ENCODE results near the gene THBS1. TPM values are rescaled to one million over a fixed set of nuclear protein-coding genes. Genes with fewer than 3 reads are reported as not detected.

Gene THBS1
- total RNA-seq, 2 donors from 2014 or later, result 13.9 to 16.5 TPM

DNA sequence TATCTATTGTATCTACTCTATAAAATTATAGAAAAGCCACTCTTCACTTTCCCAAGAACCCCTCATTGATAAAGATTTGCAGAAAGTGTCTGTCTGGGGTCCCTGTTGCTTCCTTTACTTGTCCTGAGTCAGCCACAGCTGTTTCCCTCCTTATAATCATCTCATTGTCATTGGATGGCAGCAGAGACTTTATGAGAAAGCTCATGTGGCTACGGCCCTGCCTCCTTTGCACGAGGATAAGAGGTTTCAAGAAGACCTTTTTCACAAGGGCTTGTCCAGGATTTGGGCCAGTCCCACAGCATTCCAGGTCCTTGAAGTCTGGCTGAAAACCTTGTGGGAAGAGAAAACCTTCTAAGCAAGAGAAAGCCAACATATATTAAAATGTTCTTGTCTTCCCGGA, 41.9 kb upstream of the THBS1 start:
- Histone ChIP-seq H3K27me3 (ENCODE audit: control insufficient read depth, insufficient read depth, low read length, poor library complexity, severe bottlenecking) (no peaks in the 10 kb centered on the region), H3K27ac (ENCODE audit: low read depth, low read length) (no peak overlapping the region), H3K4me1 (ENCODE audit: control insufficient read depth, insufficient read depth, low read length) (no peaks in the 10 kb centered on the region), H3K4me3 (ENCODE audit: low read length) (no peak overlapping the region), H3K36me3 (ENCODE audit: control insufficient read depth, insufficient read depth, low read length) (no peaks in the 10 kb centered on the region), H3K9ac (ENCODE audit: extremely low read depth, low read length, poor library complexity, severe bottlenecking) (no peak overlapping the region), H3K9me3 (ENCODE audit: control insufficient read depth, low read length) (no peaks in the 10 kb centered on the region)
- Mint-ChIP-seq H3K36me3 (ENCODE audit: low read depth) (no peaks in the 10 kb centered on the region), H3K27me3 (ENCODE audit: insufficient read depth) (no peaks in the 10 kb centered on the region), H3K9me3 (no peaks in the 10 kb centered on the region), H3K4me3 (no peak overlapping the region), H3K4me1 (peaks cover 6% of the 10 kb centered on the region), H3K27ac (no peak overlapping the region)
- WGBS, 2 experiments (ENCODE audit: insufficient coverage in 1 of 2, insufficient read length in 1 of 2), result 92 to 100% methylated on average over 2 to 3 of the region's 3 CpGs
- TF ChIP-seq, protein P1, sequence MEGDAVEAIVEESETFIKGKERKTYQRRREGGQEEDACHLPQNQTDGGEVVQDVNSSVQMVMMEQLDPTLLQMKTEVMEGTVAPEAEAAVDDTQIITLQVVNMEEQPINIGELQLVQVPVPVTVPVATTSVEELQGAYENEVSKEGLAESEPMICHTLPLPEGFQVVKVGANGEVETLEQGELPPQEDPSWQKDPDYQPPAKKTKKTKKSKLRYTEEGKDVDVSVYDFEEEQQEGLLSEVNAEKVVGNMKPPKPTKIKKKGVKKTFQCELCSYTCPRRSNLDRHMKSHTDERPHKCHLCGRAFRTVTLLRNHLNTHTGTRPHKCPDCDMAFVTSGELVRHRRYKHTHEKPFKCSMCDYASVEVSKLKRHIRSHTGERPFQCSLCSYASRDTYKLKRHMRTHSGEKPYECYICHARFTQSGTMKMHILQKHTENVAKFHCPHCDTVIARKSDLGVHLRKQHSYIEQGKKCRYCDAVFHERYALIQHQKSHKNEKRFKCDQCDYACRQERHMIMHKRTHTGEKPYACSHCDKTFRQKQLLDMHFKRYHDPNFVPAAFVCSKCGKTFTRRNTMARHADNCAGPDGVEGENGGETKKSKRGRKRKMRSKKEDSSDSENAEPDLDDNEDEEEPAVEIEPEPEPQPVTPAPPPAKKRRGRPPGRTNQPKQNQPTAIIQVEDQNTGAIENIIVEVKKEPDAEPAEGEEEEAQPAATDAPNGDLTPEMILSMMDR (conservative IDR thresholded peaks at IDR 0.05), result no peak
- no peak for DNase-seq

- no peaks in the 10 kb centered on the region for H3K27me3 Mint-ChIP-seq (ENCODE audit: insufficient read depth)
- no peaks in the 10 kb centered on the region for H3K4me1 ChIP-seq (ENCODE audit: control insufficient read depth, insufficient read depth, low read length)
- H3K9ac ChIP-seq (ENCODE audit: extremely low read depth, low read length, poor library complexity, severe bottlenecking), result no peak overlapping the region
- peaks cover 6% of the 10 kb centered on the region for H3K4me1 Mint-ChIP-seq
- TF ChIP-seq, protein P1 (conservative IDR thresholded peaks at IDR 0.05), result no peak
- WGBS, 2 experiments (ENCODE audit: insufficient coverage in 1 of 2, insufficient read length in 1 of 2), result 94% methylated on average over 2 of the region's 2 CpGs
- H3K9me3 ChIP-seq (ENCODE audit: control insufficient read depth, low read length), result no peaks in the 10 kb centered on the region
- H3K9me3 Mint-ChIP-seq, result no peaks in the 10 kb centered on the region
- no peak overlapping the region for H3K4me3 ChIP-seq (ENCODE audit: low read length)
- no peak for DNase-seq
- no peak overlapping the region for H3K4me3 Mint-ChIP-seq
- no peak overlapping the region for H3K27ac Mint-ChIP-seq
- no peaks in the 10 kb centered on the region for H3K36me3 ChIP-seq (ENCODE audit: control insufficient read depth, insufficient read depth, low read length)
- H3K36me3 Mint-ChIP-seq (ENCODE audit: low read depth), result no peaks in the 10 kb centered on the region
- H3K27ac ChIP-seq (ENCODE audit: low read depth, low read length), result no peak overlapping the region
- no peaks in the 10 kb centered on the region for H3K27me3 ChIP-seq (ENCODE audit: control insufficient read depth, insufficient read depth, low read length, poor library complexity, severe bottlenecking)
Measured at GRCh38 chr15:39539466-39539865, 41.4 kb upstream of the THBS1 start.

DNA sequence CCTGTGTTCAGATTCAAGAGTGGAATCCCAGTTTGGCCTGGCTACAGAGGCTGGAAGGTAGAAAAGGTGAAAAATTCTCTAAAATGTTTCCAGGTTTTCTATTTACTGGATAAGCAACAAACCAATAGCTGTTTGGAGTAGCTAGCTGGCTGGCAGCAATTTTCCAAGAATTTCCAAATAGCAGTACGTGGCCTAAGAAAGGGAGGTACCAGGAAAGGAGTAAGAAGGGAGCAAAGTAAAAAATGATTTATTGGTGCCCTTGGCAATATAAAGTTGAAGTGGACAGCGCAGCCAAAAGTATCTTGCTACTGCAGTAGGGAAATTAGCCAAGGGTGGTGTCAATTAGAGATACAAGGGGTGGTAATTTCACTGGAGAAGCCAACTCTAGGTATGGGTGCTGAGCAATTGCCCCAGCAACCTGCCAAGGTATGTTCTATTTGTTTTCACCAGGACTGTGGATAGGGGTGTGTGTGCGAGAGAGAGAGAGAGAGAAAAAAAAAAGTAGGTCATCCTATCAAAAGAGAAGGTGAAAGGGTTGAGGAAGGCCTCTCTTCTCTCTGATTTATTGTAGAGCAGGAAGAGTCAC, 40.8 kb upstream of the THBS1 start:
- H3K36me3 ChIP-seq (ENCODE audit: control insufficient read depth, insufficient read depth, low read length), result no peaks in the 10 kb centered on the region
- Mint-ChIP-seq H3K27ac (no peak overlapping the region), H3K27me3 (ENCODE audit: insufficient read depth) (no peaks in the 10 kb centered on the region), H3K4me1 (peaks cover 5% of the 10 kb centered on the region), H3K4me3 (no peak overlapping the region), H3K36me3 (ENCODE audit: low read depth) (no peaks in the 10 kb centered on the region), H3K9me3 (peaks cover 6% of the 10 kb centered on the region)
- no peak for DNase-seq
- no peaks in the 10 kb centered on the region for H3K27me3 ChIP-seq (ENCODE audit: control insufficient read depth, insufficient read depth, low read length, poor library complexity, severe bottlenecking)
- whole genome bisulfite sequencing, 2 experiments (ENCODE audit: insufficient coverage in 1 of 2, insufficient read length in 1 of 2), result 94 to 100% methylated on average over 2 to 3 of the region's 3 CpGs
- peaks cover 6% of the 10 kb centered on the region for H3K9me3 ChIP-seq (ENCODE audit: control insufficient read depth, low read length)
- no peak overlapping the region for H3K9ac ChIP-seq (ENCODE audit: extremely low read depth, low read length, poor library complexity, severe bottlenecking)
- no peaks in the 10 kb centered on the region for H3K4me1 ChIP-seq (ENCODE audit: control insufficient read depth, insufficient read depth, low read length)
- no peak overlapping the region for H3K27ac ChIP-seq (ENCODE audit: low read depth, low read length)
- no peak overlapping the region for H3K4me3 ChIP-seq (ENCODE audit: low read length)
- TF ChIP-seq, protein P1 (conservative IDR thresholded peaks at IDR 0.05), result no peak
